Measurements from ENCODE around the gene PROX2.

PROX2 gene

GRCh38 chr14:74908861-74909341, 33.0 kb upstream of the PROX2 start:
- no peak for DNase-seq

- DNase-seq = no peak
Observed at GRCh38 chr14:74907744-74908143, 31.8 kb upstream of the PROX2 start.

- DNase-seq = no peak
Observed at GRCh38 chr14:74906925-74907521, 31.1 kb upstream of the PROX2 start.

GRCh38 chr14:74905595-74906142, 29.7 kb upstream of the PROX2 start:
- peak; percentile 67 for DNase-seq

- DNase-seq = no peak
Observed at GRCh38 chr14:74904635-74905503, 28.9 kb upstream of the PROX2 start.

GRCh38 chr14:74902941-74903705, 27.2 kb upstream of the PROX2 start:
- no peak for DNase-seq

- no peak for DNase-seq
Observed at GRCh38 chr14:74898694-74899093, 22.7 kb upstream of the PROX2 start.

GRCh38 chr14:74898083-74898482, 22.1 kb upstream of the PROX2 start:
- no peak for DNase-seq

- DNase-seq = no peak
Observed at GRCh38 chr14:74897642-74898041, 21.7 kb upstream of the PROX2 start.

- no peak for DNase-seq
Observed at GRCh38 chr14:74896400-74896799, 20.5 kb upstream of the PROX2 start.

- DNase-seq = no peak
Observed at GRCh38 chr14:74893614-74894091, 17.7 kb upstream of the PROX2 start.

- no peak for DNase-seq
Observed at GRCh38 chr14:74892745-74893144, 16.8 kb upstream of the PROX2 start.

- DNase-seq = no peak
Observed at GRCh38 chr14:74891870-74892269, 15.9 kb upstream of the PROX2 start.

- no peak for DNase-seq
Observed at GRCh38 chr14:74890262-74890661, 14.3 kb upstream of the PROX2 start.

GRCh38 chr14:74888164-74889158, 12.5 kb upstream of the PROX2 start:
- DNase-seq = no peak

GRCh38 chr14:74886001-74886400, 10.1 kb upstream of the PROX2 start:
- DNase-seq = no peak

- peak; percentile 75 for DNase-seq
Observed at GRCh38 chr14:74882103-74882920, 6.4 kb upstream of the PROX2 start.

GRCh38 chr14:74881431-74882102, 5.6 kb upstream of the PROX2 start, which contains the start of gene DLST:
Gene DLST, plus strand, starts transcription at chr14:74881916. Its CDS starts 38 bp downstream, at chr14:74881954.
- peak; percentile 76 for DNase-seq

GRCh38 chr14:74879427-74880182, 3.7 kb upstream of the PROX2 start:
- no peak for DNase-seq
